Mesendoderm (in vitro differentiated cells): ENCODE data around the gene TXNL1.
A peak's percentile ranks its signal among the peaks of the same experiment; 100 is the strongest.

ENCODE experiments used
- DNase-seq: peaks from one replicate; pipeline ENCODE4 v3.0.0; 2013
- H2AK5ac ChIP-seq: 2 replicates; pipeline ENCODE4 v1.6.1; 2013; ENCODE audit warnings: low read length, inconsistent platforms
- H2BK120ac ChIP-seq: 2 replicates; pipeline ENCODE4 v1.6.1; 2013; ENCODE audit warnings: low read depth, mild to moderate bottlenecking, low read length, moderate library complexity, mixed read lengths
- H2BK15ac ChIP-seq: replicated peaks from 2 replicates; pipeline ENCODE4 v1.6.1; 2013; ENCODE audit warnings: low read depth, mild to moderate bottlenecking, moderate library complexity
- H2BK5ac ChIP-seq: 2 replicates; pipeline ENCODE4 v1.6.1; 2013; ENCODE audit warnings: low read length, inconsistent platforms
- H3K18ac ChIP-seq: 2 replicates; pipeline ENCODE4 v1.6.1; 2013; ENCODE audit warnings: mild to moderate bottlenecking, low read length, mixed read lengths
- H3K23ac ChIP-seq: one replicate; pipeline ENCODE4 v1.6.1; 2013; ENCODE audit warnings: low read length
- H3K27ac ChIP-seq: 2 replicates; pipeline ENCODE4 v1.5.1; 2013; ENCODE audit warnings: low read depth, mild to moderate bottlenecking, inconsistent platforms, low read length, moderate library complexity
- H3K27me3 ChIP-seq: 2 replicates; pipeline ENCODE4 v1.6.1; 2013; ENCODE audit warnings: low read length, control low read depth, mild to moderate bottlenecking, inconsistent platforms; ENCODE audit not compliant: insufficient read depth, poor library complexity
- H3K36me3 ChIP-seq: 2 replicates; pipeline ENCODE4 v1.6.1; 2013; ENCODE audit warnings: low read length, inconsistent platforms; ENCODE audit not compliant: control insufficient read depth, insufficient read depth
- H3K4ac ChIP-seq: one replicate; pipeline ENCODE4 v1.6.1; 2013; ENCODE audit warnings: low read depth, mild to moderate bottlenecking, low read length, moderate library complexity
- H3K4me1 ChIP-seq: 2 replicates; pipeline ENCODE4 v1.6.1; 2013; ENCODE audit warnings: low read depth, low read length, inconsistent platforms; ENCODE audit not compliant: control insufficient read depth
- H3K4me2 ChIP-seq: 2 replicates; pipeline ENCODE4 v1.6.1; 2013; ENCODE audit warnings: low read length
- H3K4me3 ChIP-seq: 2 replicates; pipeline ENCODE4 v1.5.1; 2013; ENCODE audit warnings: mild to moderate bottlenecking, low read length
- H3K56ac ChIP-seq: one replicate; pipeline ENCODE4 v1.6.1; 2013; ENCODE audit warnings: low read length
- H3K79me1 ChIP-seq: 2 replicates; pipeline ENCODE4 v1.6.1; 2013; ENCODE audit warnings: low read length, inconsistent platforms
- H3K79me2 ChIP-seq: 2 replicates; pipeline ENCODE4 v1.6.1; 2013; ENCODE audit warnings: mild to moderate bottlenecking, low read length; ENCODE audit not compliant: control insufficient read depth, insufficient read depth
- H3K9ac ChIP-seq: 2 replicates; pipeline ENCODE4 v1.6.1; 2013; ENCODE audit warnings: low read length, inconsistent platforms
- H4K5ac ChIP-seq: one replicate; pipeline ENCODE4 v1.6.1; 2013; ENCODE audit warnings: low read length
- H4K8ac ChIP-seq: one replicate; pipeline ENCODE4 v1.6.1; 2013; ENCODE audit warnings: low read depth, mild to moderate bottlenecking, control low read depth, low read length, moderate library complexity
- WGBS: extraction: QIAGEN DNeasy Blood & Tissue Kit; methylation state at CpG from one replicate; pipeline ENCODE4 v1.1.7; 2013; ENCODE audit warnings: low lambda C conversion rate, missing lambda C conversion rate; ENCODE audit not compliant: insufficient coverage; ENCODE audit errors: extremely low coverage; 5-methylcytosine and 5-hydroxymethylcytosine counted together

Gene TXNL1

GRCh38 chr18:56593906-56594305 is 44.5 kb downstream of the TXNL1 start:
- Histone ChIP-seq H2BK15ac (no peak overlapping the region), H3K27me3 (no peaks in the 10 kb centered on the region), H3K36me3 (no peaks in the 10 kb centered on the region), H2BK120ac (no peak overlapping the region), H2AK5ac (no peak overlapping the region), H3K4me3 (no peak overlapping the region), H3K79me1 (no peaks in the 10 kb centered on the region), H3K23ac (no peak overlapping the region), H3K18ac (no peak overlapping the region), H4K5ac (no peak overlapping the region), H2BK5ac (no peak overlapping the region), H3K4ac (no peak overlapping the region), H3K4me1 (no peaks in the 10 kb centered on the region), H3K79me2 (no peaks in the 10 kb centered on the region), H3K4me2 (no peak overlapping the region), H3K27ac (no peak overlapping the region), H3K9ac (no peak overlapping the region), H3K56ac (no peak overlapping the region), H4K8ac (no peak overlapping the region)
- no peak for DNase-seq
- no CpG with 5 or more reads among the region's 4 CpGs for WGBS

GRCh38 chr18:56580026-56580425 is 58.4 kb downstream of the TXNL1 start:
- Histone ChIP-seq H3K4me2 (no peak overlapping the region), H4K8ac (no peak overlapping the region), H3K27me3 (no peaks in the 10 kb centered on the region), H3K18ac (no peak overlapping the region), H3K4ac (no peak overlapping the region), H3K79me1 (no peaks in the 10 kb centered on the region), H3K23ac (no peak overlapping the region), H3K4me3 (no peak overlapping the region), H2BK15ac (no peak overlapping the region), H2BK120ac (no peak overlapping the region), H3K9ac (no peak overlapping the region), H3K79me2 (no peaks in the 10 kb centered on the region), H3K4me1 (peaks cover 3% of the 10 kb centered on the region), H3K36me3 (no peaks in the 10 kb centered on the region), H2BK5ac (no peak overlapping the region), H3K56ac (no peak overlapping the region), H3K27ac (no peak overlapping the region), H2AK5ac (no peak overlapping the region), H4K5ac (no peak overlapping the region)
- no peak for DNase-seq
- WGBS, result no CpG with 5 or more reads among the region's 3 CpGs

GRCh38 chr18:56579451-56579850 is 58.9 kb downstream of the TXNL1 start:
- H3K18ac ChIP-seq, result no peak overlapping the region
- H3K4me3 ChIP-seq, result no peak overlapping the region
- H3K4me2 ChIP-seq, result no peak overlapping the region
- H3K79me1 ChIP-seq, result no peaks in the 10 kb centered on the region
- DNase-seq, result no peak
- H3K27ac ChIP-seq, result no peak overlapping the region
- H3K56ac ChIP-seq, result no peak overlapping the region
- H4K5ac ChIP-seq, result no peak overlapping the region
- H3K79me2 ChIP-seq, result no peaks in the 10 kb centered on the region
- no peaks in the 10 kb centered on the region for H3K36me3 ChIP-seq
- H2BK5ac ChIP-seq, result no peak overlapping the region
- H3K4me1 ChIP-seq, result peaks cover 3% of the 10 kb centered on the region
- no peak overlapping the region for H4K8ac ChIP-seq
- no peak overlapping the region for H2BK15ac ChIP-seq
- H3K23ac ChIP-seq, result no peak overlapping the region
- H2AK5ac ChIP-seq, result no peak overlapping the region
- no peak overlapping the region for H2BK120ac ChIP-seq
- H3K27me3 ChIP-seq, result no peaks in the 10 kb centered on the region
- H3K4ac ChIP-seq, result no peak overlapping the region
- no peak overlapping the region for H3K9ac ChIP-seq

- Histone ChIP-seq H3K27me3 (no peaks in the 10 kb centered on the region), H2AK5ac (no peak overlapping the region), H4K5ac (no peak overlapping the region), H3K36me3 (no peaks in the 10 kb centered on the region), H3K27ac (no peak overlapping the region), H3K4ac (no peak overlapping the region), H2BK15ac (no peak overlapping the region), H2BK120ac (no peak overlapping the region), H3K23ac (no peak overlapping the region), H3K4me2 (no peak overlapping the region), H3K4me1 (peaks cover 3% of the 10 kb centered on the region), H3K79me1 (no peaks in the 10 kb centered on the region), H3K56ac (peak overlapping the region; percentile 42), H3K79me2 (no peaks in the 10 kb centered on the region), H3K9ac (no peak overlapping the region), H3K18ac (no peak overlapping the region), H2BK5ac (no peak overlapping the region), H4K8ac (no peak overlapping the region), H3K4me3 (no peak overlapping the region)
- peak; percentile 14 for DNase-seq
- 100% methylated on average over 1 of the region's 14 CpGs for WGBS
Observed at GRCh38 chr18:56576826-56577573, 61.4 kb downstream of the TXNL1 start.

- no peak overlapping the region for H3K18ac ChIP-seq
- no peak overlapping the region for H2AK5ac ChIP-seq
- H3K4me1 ChIP-seq, result peaks cover 3% of the 10 kb centered on the region
- no peak overlapping the region for H3K56ac ChIP-seq
- H3K36me3 ChIP-seq, result no peaks in the 10 kb centered on the region
- no peak overlapping the region for H2BK15ac ChIP-seq
- H4K8ac ChIP-seq, result no peak overlapping the region
- no peaks in the 10 kb centered on the region for H3K27me3 ChIP-seq
- H3K79me2 ChIP-seq, result no peaks in the 10 kb centered on the region
- H3K79me1 ChIP-seq, result no peaks in the 10 kb centered on the region
- no peak overlapping the region for H3K4ac ChIP-seq
- H3K27ac ChIP-seq, result no peak overlapping the region
- no CpG with 5 or more reads among the region's 8 CpGs for WGBS
- H3K9ac ChIP-seq, result no peak overlapping the region
- no peak overlapping the region for H2BK5ac ChIP-seq
- peak; percentile 48 for DNase-seq
- H3K23ac ChIP-seq, result no peak overlapping the region
- no peak overlapping the region for H4K5ac ChIP-seq
- no peak overlapping the region for H3K4me3 ChIP-seq
- H3K4me2 ChIP-seq, result no peak overlapping the region
- H2BK120ac ChIP-seq, result no peak overlapping the region
Observed at GRCh38 chr18:56575819-56576663, 62.4 kb downstream of the TXNL1 start.
